DOHH2 (cell line): Measurements from ENCODE around the gene UBASH3B.
A peak's percentile ranks its signal among the peaks of the same experiment; 100 is the strongest.

Experiments used
- H3F3A ChIP-seq: fragments of 200-600 bp; sonication (generic), shearing (Covaris generic); 2 replicates; pipeline ENCODE4 v1.6.0; 2016; ENCODE audit warnings: antibody characterized with exemption, mild to moderate bottlenecking; ENCODE audit not compliant: control insufficient read depth, insufficient read depth
- H3K27ac ChIP-seq: fragments of 200-600 bp; sonication (generic); 2 replicates; pipeline ENCODE4 v1.5.1; 2014; ENCODE audit warnings: low read depth, mild to moderate bottlenecking, low read length, moderate library complexity
- H3K27me3 ChIP-seq: fragments of 200-600 bp; sonication (generic); 2 replicates; pipeline ENCODE4 v1.6.1; 2014; ENCODE audit warnings: mild to moderate bottlenecking, low read length, mixed read lengths; ENCODE audit not compliant: control insufficient read depth
- H3K36me3 ChIP-seq: fragments of 200-600 bp; sonication (generic); 2 replicates; pipeline ENCODE4 v1.6.1; 2014; ENCODE audit warnings: mild to moderate bottlenecking, low read length, moderate library complexity, mixed read lengths; ENCODE audit not compliant: control insufficient read depth
- H3K4me1 ChIP-seq: fragments of 200-600 bp; sonication (generic); 2 replicates; pipeline ENCODE4 v1.6.1; 2014; ENCODE audit warnings: mild to moderate bottlenecking, low read length, mixed read lengths; ENCODE audit not compliant: control insufficient read depth
- H3K4me2 ChIP-seq: fragments of 200-600 bp; sonication (generic); 2 replicates; pipeline ENCODE4 v1.6.0; 2014; ENCODE audit warnings: mild to moderate bottlenecking, low read length, moderate library complexity
- H3K4me3 ChIP-seq: fragments of 200-600 bp; sonication (generic); 2 replicates; pipeline ENCODE4 v1.5.1; 2014; ENCODE audit warnings: mild to moderate bottlenecking, low read length, mixed read lengths
- H3K79me2 ChIP-seq: fragments of 200-600 bp; sonication (generic); 2 replicates; pipeline ENCODE4 v1.6.1; 2014; ENCODE audit warnings: mild to moderate bottlenecking, low read length, mixed read lengths; ENCODE audit not compliant: control insufficient read depth
- H3K9me2 ChIP-seq: fragments of 200-600 bp; sonication (generic); replicated peaks from 2 replicates; pipeline ENCODE4 v1.6.1; 2014; ENCODE audit warnings: mild to moderate bottlenecking, low read length, mixed read lengths; ENCODE audit not compliant: control insufficient read depth
- H3K9me3 ChIP-seq: fragments of 200-600 bp; sonication (generic); 2 replicates; pipeline ENCODE4 v1.6.1; 2014; ENCODE audit warnings: antibody characterized with exemption, low read length, mixed read lengths; ENCODE audit not compliant: control insufficient read depth, insufficient read depth
- H4K20me1 ChIP-seq: fragments of 200-600 bp; sonication (generic); 2 replicates; pipeline ENCODE4 v1.6.0; 2014; ENCODE audit warnings: low read depth, mild to moderate bottlenecking, antibody characterized with exemption, low read length, moderate library complexity; ENCODE audit not compliant: control insufficient read depth, insufficient read depth
- EZH2phosphoT487 ChIP-seq: fragments of 200-600 bp; sonication (generic); IDR thresholded peaks from 2 replicates; pipeline ENCODE4 v1.6.1; 2017; ENCODE audit warnings: borderline replicate concordance, mild to moderate bottlenecking, antibody characterized with exemption, low read length, moderate library complexity, mixed read lengths
- TF ChIP-seq, protein P1 (sequence below): fragments of 200-600 bp; sonication (generic); IDR thresholded peaks from one replicate; pipeline ENCODE4 v1.5.1; 2014; ENCODE audit warnings: antibody characterized with exemption, mild to moderate bottlenecking, low read depth, low read length; ENCODE audit not compliant: poor library complexity, severe bottlenecking

UBASH3B gene

GRCh38 chr11:122628810-122629555, 26.5 kb upstream of the UBASH3B start:
- Histone ChIP-seq H3K9me3 (no peaks in the 10 kb centered on the region), H3K4me2 (peak overlapping the region; percentile 1; the same call in 1 of the 2 replicates), H3K4me3 (no peak overlapping the region), H3K27me3 (peaks cover 7% of the 10 kb centered on the region; the same call in 1 of the 2 replicates), H3F3A (no peaks in the 10 kb centered on the region), H3K4me1 (peaks cover 4% of the 10 kb centered on the region), H4K20me1 (no peaks in the 10 kb centered on the region), H3K36me3 (no peaks in the 10 kb centered on the region), H3K9me2 (no peaks in the 10 kb centered on the region), H3K27ac (no peak overlapping the region), H3K79me2 (no peaks in the 10 kb centered on the region)
- no peak for TF ChIP-seq EZH2phosphoT487
- TF ChIP-seq, protein P1, sequence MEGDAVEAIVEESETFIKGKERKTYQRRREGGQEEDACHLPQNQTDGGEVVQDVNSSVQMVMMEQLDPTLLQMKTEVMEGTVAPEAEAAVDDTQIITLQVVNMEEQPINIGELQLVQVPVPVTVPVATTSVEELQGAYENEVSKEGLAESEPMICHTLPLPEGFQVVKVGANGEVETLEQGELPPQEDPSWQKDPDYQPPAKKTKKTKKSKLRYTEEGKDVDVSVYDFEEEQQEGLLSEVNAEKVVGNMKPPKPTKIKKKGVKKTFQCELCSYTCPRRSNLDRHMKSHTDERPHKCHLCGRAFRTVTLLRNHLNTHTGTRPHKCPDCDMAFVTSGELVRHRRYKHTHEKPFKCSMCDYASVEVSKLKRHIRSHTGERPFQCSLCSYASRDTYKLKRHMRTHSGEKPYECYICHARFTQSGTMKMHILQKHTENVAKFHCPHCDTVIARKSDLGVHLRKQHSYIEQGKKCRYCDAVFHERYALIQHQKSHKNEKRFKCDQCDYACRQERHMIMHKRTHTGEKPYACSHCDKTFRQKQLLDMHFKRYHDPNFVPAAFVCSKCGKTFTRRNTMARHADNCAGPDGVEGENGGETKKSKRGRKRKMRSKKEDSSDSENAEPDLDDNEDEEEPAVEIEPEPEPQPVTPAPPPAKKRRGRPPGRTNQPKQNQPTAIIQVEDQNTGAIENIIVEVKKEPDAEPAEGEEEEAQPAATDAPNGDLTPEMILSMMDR = peak; percentile 92

DNA sequence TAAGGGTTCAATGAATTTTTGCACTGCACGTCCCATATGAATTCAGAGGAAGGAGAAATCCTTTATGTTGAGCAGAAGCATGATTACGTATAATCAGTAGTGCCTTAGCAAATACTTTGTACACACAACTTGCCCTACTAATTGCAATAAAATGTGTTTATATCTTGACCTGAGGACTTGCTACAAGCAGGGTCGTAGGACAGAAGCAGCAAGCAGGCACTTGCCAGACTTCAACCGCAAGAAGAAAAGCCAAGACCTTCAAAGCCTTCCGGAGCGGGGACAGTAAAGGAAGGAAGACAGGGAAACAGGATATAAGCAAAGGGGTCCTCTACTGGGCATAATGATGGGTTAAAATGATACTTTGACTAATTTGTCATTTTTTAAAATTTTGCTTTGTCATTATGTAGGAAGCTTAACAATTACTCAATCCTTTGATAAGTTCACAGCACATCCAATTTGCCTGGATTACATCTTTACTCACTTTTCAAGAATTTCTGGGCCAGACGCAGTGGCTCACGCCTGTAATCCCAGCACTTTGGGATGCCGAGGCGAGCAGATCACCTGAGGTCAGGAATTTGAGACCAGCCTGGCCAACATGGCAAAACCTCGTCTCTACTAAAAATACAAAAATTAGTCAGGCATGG, 23.2 kb upstream of the UBASH3B start:
- Histone ChIP-seq H3K36me3 (no peaks in the 10 kb centered on the region), H4K20me1 (no peaks in the 10 kb centered on the region), H3K79me2 (no peaks in the 10 kb centered on the region), H3K4me2 (no peak overlapping the region), H3K4me1 (peaks cover 8% of the 10 kb centered on the region), H3K27me3 (peaks cover 4% of the 10 kb centered on the region; the same call in 1 of the 2 replicates), H3K27ac (no peak overlapping the region), H3K9me2 (no peaks in the 10 kb centered on the region), H3F3A (no peaks in the 10 kb centered on the region), H3K9me3 (no peaks in the 10 kb centered on the region), H3K4me3 (no peak overlapping the region)
- no peak for TF ChIP-seq EZH2phosphoT487
- TF ChIP-seq, protein P1 = no peak

DNA sequence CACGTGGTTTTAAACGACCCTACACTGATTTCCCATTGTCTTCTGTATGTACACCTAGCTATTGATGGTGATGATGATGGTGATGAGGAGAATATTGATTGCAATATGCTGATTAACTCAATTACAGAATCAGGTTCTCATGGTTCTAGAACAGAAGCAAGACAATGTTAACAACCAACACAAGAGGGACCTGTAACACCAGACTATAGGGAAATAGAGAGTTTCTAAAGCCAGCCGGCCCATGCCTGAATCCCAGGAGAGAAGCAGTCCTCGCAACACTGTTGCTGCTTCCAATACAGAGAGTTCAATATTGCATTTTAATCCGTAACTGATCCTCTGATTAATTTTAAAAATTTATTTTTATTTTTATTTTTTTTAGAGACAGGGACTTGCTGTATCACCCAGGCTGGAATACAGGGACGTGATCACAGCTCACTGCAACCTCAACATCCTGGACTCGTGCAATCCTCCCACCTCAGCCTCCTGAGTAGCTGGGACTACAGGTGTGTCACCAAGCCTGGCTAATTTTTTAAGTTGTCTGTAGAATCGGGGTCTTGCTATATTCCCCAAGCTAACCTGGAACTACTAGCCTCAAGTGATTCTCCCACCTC, 22.2 kb upstream of the UBASH3B start:
- Histone ChIP-seq H3K4me3 (no peak overlapping the region), H3K27me3 (peaks cover 4% of the 10 kb centered on the region; the same call in 1 of the 2 replicates), H3K9me3 (no peaks in the 10 kb centered on the region), H3F3A (no peaks in the 10 kb centered on the region), H3K27ac (no peak overlapping the region), H3K79me2 (no peaks in the 10 kb centered on the region), H4K20me1 (no peaks in the 10 kb centered on the region), H3K4me1 (peaks cover 13% of the 10 kb centered on the region), H3K4me2 (no peak overlapping the region), H3K9me2 (no peaks in the 10 kb centered on the region), H3K36me3 (no peaks in the 10 kb centered on the region)
- TF ChIP-seq EZH2phosphoT487 = no peak
- TF ChIP-seq, protein P1 = peak; percentile 59
